ENCODE measurements around the gene GPATCH4.
"Not testable (repeated sequence)": the region's sequence is repeated elsewhere in the genome, so short reads cannot be mapped to it uniquely, and the experiment has no call there.

Gene GPATCH4

GRCh38 chr1:156571919-156572662 is 29.2 kb downstream of the GPATCH4 start, which contains the start of gene IQGAP3:
Gene IQGAP3, minus strand, starts transcription at chr1:156572565. Its CDS starts 36 bp downstream, at chr1:156572529.
- DNase-seq, result peak; percentile 76 to 81

- DNase-seq, result peak in 1 of 2 experiments; percentile 11
Measured at GRCh38 chr1:156571261-156571852, 29.9 kb downstream of the GPATCH4 start.

GRCh38 chr1:156566436-156566835 is 34.8 kb downstream of the GPATCH4 start:
- DNase-seq, result no peak

- no peak for DNase-seq
Measured at GRCh38 chr1:156565519-156565918, 35.8 kb downstream of the GPATCH4 start.

GRCh38 chr1:156560585-156561163 is 40.6 kb downstream of the GPATCH4 start:
- no peak for DNase-seq

- no peak for DNase-seq
Measured at GRCh38 chr1:156559797-156560385, 41.4 kb downstream of the GPATCH4 start.

- DNase-seq, result no peak
Measured at GRCh38 chr1:156559086-156559796, 42.0 kb downstream of the GPATCH4 start.

- no peak for DNase-seq
Measured at GRCh38 chr1:156556354-156556753, 44.9 kb downstream of the GPATCH4 start.

- no peak for DNase-seq
Measured at GRCh38 chr1:156555715-156556114, 45.6 kb downstream of the GPATCH4 start.

- DNase-seq, result no peak
Measured at GRCh38 chr1:156554971-156555370, 46.3 kb downstream of the GPATCH4 start.

- DNase-seq, result no peak
Measured at GRCh38 chr1:156553860-156554485, 47.3 kb downstream of the GPATCH4 start.

- not testable (repeated sequence) for DNase-seq
Measured at GRCh38 chr1:156552937-156553336, 48.3 kb downstream of the GPATCH4 start.

GRCh38 chr1:156552518-156552917 is 48.8 kb downstream of the GPATCH4 start:
- no peak for DNase-seq

GRCh38 chr1:156551869-156552268 is 49.4 kb downstream of the GPATCH4 start:
- no peak for DNase-seq

- no peak for DNase-seq
Measured at GRCh38 chr1:156551066-156551643, 50.1 kb downstream of the GPATCH4 start.

- DNase-seq, result no peak
Measured at GRCh38 chr1:156550346-156550745, 50.9 kb downstream of the GPATCH4 start.

- DNase-seq, result no peak
Measured at GRCh38 chr1:156549831-156550230, 51.4 kb downstream of the GPATCH4 start.

GRCh38 chr1:156549390-156549789 is 51.9 kb downstream of the GPATCH4 start:
- no peak for DNase-seq

- DNase-seq, result no peak
Measured at GRCh38 chr1:156547982-156548381, 53.3 kb downstream of the GPATCH4 start.

GRCh38 chr1:156547434-156547833 is 53.8 kb downstream of the GPATCH4 start:
- no peak for DNase-seq

GRCh38 chr1:156546267-156546666 is 55.0 kb downstream of the GPATCH4 start:
- no peak for DNase-seq

- DNase-seq, result no peak
Measured at GRCh38 chr1:156544592-156545102, 56.6 kb downstream of the GPATCH4 start.

Measured in activated CD4-positive, alpha-beta T cell treated with anti-CD3 and anti-CD28 coated beads, Interleukin-2, amount 50 U/mL, for 48 hours (primary cell).